Endothelial cell of umbilical vein (primary cell): ENCODE measurements around the gene TRIP13.

Source experiments
- EZH2 ChIP-seq: IDR thresholded peaks from 2 replicates; pipeline ENCODE4 v1.6.1; 2012; ENCODE audit warnings: borderline replicate concordance, low read depth, mild to moderate bottlenecking, moderate library complexity, low read length, inconsistent platforms; ENCODE audit not compliant: severe bottlenecking
- TF ChIP-seq, protein P1 (sequence below), 2 donors: IDR thresholded peaks; 1 replicate in 1 of 2; 2 replicates in 1 of 2; pipeline ENCODE4 v1.5.1; 2011; ENCODE audit warnings: low read length in 2 of 2, mild to moderate bottlenecking in 2 of 2, moderate library complexity in 2 of 2, control low read depth in 1 of 2, inconsistent platforms in 1 of 2, low read depth in 1 of 2; ENCODE audit not compliant: insufficient read depth in 1 of 2; ENCODE audit errors: extremely low read depth in 1 of 2

DNA sequence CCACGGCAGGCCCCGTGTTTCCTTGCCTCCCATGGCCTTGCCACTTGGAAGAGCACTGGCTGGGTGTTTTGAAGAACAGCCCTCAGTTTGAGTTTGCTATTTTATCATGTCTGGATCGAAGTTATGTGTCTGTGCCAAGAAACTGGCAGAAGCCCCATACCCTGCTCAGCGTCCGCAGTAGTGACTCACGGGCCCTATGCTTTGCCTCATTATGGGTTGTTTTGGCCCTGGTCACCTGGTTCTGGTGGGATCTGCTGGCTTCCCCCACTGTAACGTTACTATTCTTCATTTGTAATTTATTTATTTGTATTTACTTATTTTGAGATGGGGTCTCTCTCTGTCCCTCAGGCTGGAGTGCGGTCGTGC is 73.6 kb downstream of the TRIP13 start:
- TF ChIP-seq, protein P1, sequence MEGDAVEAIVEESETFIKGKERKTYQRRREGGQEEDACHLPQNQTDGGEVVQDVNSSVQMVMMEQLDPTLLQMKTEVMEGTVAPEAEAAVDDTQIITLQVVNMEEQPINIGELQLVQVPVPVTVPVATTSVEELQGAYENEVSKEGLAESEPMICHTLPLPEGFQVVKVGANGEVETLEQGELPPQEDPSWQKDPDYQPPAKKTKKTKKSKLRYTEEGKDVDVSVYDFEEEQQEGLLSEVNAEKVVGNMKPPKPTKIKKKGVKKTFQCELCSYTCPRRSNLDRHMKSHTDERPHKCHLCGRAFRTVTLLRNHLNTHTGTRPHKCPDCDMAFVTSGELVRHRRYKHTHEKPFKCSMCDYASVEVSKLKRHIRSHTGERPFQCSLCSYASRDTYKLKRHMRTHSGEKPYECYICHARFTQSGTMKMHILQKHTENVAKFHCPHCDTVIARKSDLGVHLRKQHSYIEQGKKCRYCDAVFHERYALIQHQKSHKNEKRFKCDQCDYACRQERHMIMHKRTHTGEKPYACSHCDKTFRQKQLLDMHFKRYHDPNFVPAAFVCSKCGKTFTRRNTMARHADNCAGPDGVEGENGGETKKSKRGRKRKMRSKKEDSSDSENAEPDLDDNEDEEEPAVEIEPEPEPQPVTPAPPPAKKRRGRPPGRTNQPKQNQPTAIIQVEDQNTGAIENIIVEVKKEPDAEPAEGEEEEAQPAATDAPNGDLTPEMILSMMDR (IDR thresholded peaks at IDR 0.05; ENCODE audit: extremely low read depth in 1 of 2, insufficient read depth in 1 of 2, low read depth in 1 of 2, low read length in 2 of 2), result no peak
- TF ChIP-seq EZH2, result no peak
